ENCODE measurements around the gene LBH. TPM values are rescaled to one million over a fixed set of nuclear protein-coding genes. Genes with fewer than 3 reads are reported as not detected.
A peak's percentile ranks its signal among the peaks of the same experiment; 100 is the strongest.

Gene LBH
- 9.8 TPM for polyA plus RNA-seq (2012; ENCODE audit: insufficient read depth, insufficient read length, low read depth)

DNA sequence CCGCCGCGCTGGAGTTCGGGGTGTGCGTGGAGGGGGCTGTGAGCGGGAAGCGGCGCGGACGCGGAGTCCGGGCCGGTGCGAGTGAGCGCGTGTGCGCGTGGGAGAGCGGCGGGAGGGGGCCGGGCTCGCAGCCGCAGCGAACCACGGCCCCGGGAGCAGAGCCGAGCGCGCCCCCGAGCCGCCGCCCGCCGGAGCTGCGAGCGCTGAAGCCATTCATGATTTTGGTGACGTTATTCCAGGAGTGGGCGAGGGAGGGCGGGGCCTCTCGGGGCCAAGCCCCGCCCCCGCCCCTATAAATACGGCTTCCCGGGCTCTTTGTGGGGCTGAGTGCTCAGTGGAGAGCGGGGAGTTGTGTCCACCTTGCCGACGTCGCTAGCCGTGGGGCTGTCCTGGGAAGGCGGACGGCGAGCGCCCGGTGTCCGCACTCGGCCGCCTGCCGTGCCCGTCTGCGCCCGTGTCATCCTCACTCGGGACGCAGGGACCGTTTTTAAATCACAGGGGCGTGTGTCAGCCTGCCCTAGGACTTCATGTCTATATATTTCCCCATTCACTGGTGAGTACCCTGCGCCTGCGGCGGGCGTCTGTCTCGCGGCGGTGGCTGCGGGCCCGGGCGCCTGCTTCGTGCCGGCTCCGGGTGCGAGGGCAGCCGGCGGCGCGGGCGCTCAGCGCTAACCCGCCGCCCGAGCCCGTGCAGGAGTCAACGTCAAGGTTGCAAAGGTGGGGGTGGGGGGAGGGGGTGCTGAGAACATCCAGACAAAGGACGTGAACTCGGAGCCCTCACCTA lies at the start of gene LBH:
LBH (plus strand) TSS at position 323 of the 784 bp plus-strand sequence; CDS start at position 528, 205 bp downstream.
- H3K4me1 ChIP-seq = no peaks in the 10 kb centered on the region
- no peaks in the 10 kb centered on the region for H3K36me3 ChIP-seq
- peaks cover 20% of the 10 kb centered on the region for H3K27me3 ChIP-seq
- peak; percentile 86 for DNase-seq
- TF ChIP-seq, protein P1, sequence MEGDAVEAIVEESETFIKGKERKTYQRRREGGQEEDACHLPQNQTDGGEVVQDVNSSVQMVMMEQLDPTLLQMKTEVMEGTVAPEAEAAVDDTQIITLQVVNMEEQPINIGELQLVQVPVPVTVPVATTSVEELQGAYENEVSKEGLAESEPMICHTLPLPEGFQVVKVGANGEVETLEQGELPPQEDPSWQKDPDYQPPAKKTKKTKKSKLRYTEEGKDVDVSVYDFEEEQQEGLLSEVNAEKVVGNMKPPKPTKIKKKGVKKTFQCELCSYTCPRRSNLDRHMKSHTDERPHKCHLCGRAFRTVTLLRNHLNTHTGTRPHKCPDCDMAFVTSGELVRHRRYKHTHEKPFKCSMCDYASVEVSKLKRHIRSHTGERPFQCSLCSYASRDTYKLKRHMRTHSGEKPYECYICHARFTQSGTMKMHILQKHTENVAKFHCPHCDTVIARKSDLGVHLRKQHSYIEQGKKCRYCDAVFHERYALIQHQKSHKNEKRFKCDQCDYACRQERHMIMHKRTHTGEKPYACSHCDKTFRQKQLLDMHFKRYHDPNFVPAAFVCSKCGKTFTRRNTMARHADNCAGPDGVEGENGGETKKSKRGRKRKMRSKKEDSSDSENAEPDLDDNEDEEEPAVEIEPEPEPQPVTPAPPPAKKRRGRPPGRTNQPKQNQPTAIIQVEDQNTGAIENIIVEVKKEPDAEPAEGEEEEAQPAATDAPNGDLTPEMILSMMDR (IDR thresholded peaks at IDR 0.05; ENCODE audit: low read depth, low read length) = no peak
- H3K9me3 ChIP-seq = no peaks in the 10 kb centered on the region
- peak within 1 kb of the TSS; percentile 74 for H3K4me3 ChIP-seq (ENCODE audit: low read depth, low read length)

DNA sequence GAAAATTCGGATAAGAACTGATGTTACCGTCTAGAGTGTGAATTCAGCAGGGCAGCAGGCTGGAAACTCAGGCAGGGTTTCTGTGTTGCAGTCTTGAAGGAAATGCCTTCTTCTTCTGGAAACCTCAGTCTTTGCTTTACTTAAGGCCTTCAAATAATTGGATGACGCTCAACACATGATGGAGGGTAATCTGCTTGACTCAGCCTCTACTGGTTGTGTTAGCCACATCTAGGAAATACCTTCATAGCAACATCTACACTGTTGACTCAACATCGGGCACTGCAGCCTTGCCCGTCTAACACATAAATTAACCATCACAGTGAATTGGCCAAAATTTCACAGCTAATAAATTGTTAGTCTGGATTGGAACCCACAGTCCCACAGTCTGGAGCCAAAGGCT lies 47.3 kb upstream of the LBH start:
- no peak overlapping the region for H3K4me3 ChIP-seq (ENCODE audit: low read depth, low read length)
- H3K36me3 ChIP-seq = no peaks in the 10 kb centered on the region
- TF ChIP-seq, protein P1 (IDR thresholded peaks at IDR 0.05; ENCODE audit: low read depth, low read length) = no peak
- H3K27me3 ChIP-seq = no peaks in the 10 kb centered on the region
- H3K4me1 ChIP-seq = no peaks in the 10 kb centered on the region; the same call in 1 of the 2 replicates
- no peaks in the 10 kb centered on the region; the same call in 1 of the 2 replicates for H3K9me3 ChIP-seq
- no peak for DNase-seq

DNA sequence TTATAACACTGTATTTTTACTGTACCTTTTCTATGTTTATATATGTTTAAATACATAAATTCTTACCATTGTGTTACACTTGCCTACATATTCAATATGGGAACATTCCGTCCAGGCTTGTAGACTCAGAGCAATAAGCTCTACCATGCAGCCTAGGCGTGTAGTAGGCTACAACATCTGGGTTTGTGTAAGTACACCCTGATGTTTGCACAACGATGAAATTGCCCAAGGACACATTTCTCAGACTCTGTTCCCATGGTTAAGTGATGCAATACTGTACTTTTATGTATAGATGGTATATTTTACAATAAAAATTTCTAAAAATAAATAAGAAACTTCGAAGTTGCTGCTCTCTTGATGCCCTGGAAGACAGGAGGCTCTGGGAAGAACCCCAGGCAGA lies 46.2 kb upstream of the LBH start:
- DNase-seq = no peak
- H3K36me3 ChIP-seq = no peaks in the 10 kb centered on the region
- TF ChIP-seq, protein P1 (IDR thresholded peaks at IDR 0.05; ENCODE audit: low read depth, low read length) = no peak
- no peak overlapping the region for H3K4me3 ChIP-seq (ENCODE audit: low read depth, low read length)
- H3K9me3 ChIP-seq = no peaks in the 10 kb centered on the region; the same call in 1 of the 2 replicates
- H3K27me3 ChIP-seq = no peaks in the 10 kb centered on the region
- H3K4me1 ChIP-seq = no peaks in the 10 kb centered on the region

DNA sequence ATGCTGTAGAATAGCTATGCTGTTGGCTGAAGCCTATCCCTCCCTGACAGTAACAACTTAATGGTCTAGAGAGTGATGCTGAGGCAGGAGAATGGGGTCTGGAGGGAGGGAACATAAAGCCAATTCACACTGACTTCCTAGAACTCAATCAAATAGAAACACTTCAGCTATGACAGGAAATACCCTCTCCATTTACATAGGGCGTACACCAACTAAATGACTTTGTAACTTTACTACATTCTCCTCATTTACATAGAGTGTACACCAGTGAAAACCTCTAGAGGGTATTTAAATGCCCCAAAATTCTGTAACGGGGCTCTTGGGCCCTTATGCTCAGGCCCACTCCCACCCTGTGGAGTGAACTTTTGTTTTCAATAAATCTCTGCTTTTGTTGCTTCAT lies 43.0 kb upstream of the LBH start:
- Histone ChIP-seq H3K4me3 (ENCODE audit: low read depth, low read length) (no peak overlapping the region), H3K36me3 (no peaks in the 10 kb centered on the region), H3K27me3 (no peaks in the 10 kb centered on the region), H3K4me1 (no peaks in the 10 kb centered on the region), H3K9me3 (no peaks in the 10 kb centered on the region; the same call in 1 of the 2 replicates)
- no peak for DNase-seq
- TF ChIP-seq, protein P1 (IDR thresholded peaks at IDR 0.05; ENCODE audit: low read depth, low read length) = no peak

DNA sequence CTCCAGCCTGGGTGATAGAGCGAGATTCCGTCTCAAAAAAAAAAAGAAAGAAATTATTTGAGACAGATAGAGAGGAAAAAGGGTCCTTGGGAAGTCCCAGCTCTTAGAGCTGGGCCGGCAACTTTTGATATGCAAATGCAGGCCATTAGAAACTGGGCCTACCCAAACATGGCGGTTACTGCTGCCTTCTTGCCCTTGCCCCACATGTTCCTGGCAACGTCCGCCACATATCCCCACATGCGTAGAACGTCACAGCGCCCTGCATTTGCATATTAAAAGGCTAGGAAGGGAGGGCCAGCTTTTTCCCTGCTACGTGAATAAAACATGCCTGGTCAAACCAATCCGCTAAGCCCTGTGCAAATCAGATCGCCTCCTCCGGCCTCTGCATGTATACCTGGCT lies 40.7 kb upstream of the LBH start:
- Histone ChIP-seq H3K36me3 (no peaks in the 10 kb centered on the region), H3K9me3 (no peaks in the 10 kb centered on the region), H3K4me3 (ENCODE audit: low read depth, low read length) (no peak overlapping the region), H3K27me3 (no peaks in the 10 kb centered on the region), H3K4me1 (no peaks in the 10 kb centered on the region)
- DNase-seq = no peak
- TF ChIP-seq, protein P1 (IDR thresholded peaks at IDR 0.05; ENCODE audit: low read depth, low read length) = no peak

DNA sequence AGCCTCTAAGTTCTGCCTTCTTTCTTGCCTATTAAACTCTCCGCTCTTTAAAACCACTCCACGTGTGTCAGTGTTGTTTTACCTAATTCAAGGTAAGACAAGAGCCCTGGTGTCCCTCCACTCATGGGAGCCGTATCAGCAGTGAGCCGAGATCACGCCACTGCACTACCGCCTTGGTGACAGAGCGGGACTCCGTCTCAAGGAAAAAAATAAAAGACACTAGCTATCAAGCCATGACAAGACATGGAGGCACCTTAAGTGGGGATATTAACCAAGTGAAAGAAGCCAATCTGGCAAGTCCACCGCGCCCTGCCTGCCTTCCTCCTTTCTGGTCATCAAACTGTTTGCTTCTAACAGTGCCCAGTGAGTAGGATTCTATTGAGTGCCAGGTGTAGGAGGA lies 40.2 kb upstream of the LBH start:
- H3K4me1 ChIP-seq = no peaks in the 10 kb centered on the region
- H3K4me3 ChIP-seq (ENCODE audit: low read depth, low read length) = no peak overlapping the region
- TF ChIP-seq, protein P1 (IDR thresholded peaks at IDR 0.05; ENCODE audit: low read depth, low read length) = no peak
- H3K36me3 ChIP-seq = no peaks in the 10 kb centered on the region
- no peaks in the 10 kb centered on the region for H3K27me3 ChIP-seq
- no peak for DNase-seq
- no peaks in the 10 kb centered on the region for H3K9me3 ChIP-seq
